ENCODE results near the gene DYNLL1. TPM values are rescaled to one million over a fixed set of nuclear protein-coding genes. Genes with fewer than 3 reads are reported as not detected.

Gene DYNLL1
- total RNA-seq = 290 and 327 TPM in 2 replicates

DNA sequence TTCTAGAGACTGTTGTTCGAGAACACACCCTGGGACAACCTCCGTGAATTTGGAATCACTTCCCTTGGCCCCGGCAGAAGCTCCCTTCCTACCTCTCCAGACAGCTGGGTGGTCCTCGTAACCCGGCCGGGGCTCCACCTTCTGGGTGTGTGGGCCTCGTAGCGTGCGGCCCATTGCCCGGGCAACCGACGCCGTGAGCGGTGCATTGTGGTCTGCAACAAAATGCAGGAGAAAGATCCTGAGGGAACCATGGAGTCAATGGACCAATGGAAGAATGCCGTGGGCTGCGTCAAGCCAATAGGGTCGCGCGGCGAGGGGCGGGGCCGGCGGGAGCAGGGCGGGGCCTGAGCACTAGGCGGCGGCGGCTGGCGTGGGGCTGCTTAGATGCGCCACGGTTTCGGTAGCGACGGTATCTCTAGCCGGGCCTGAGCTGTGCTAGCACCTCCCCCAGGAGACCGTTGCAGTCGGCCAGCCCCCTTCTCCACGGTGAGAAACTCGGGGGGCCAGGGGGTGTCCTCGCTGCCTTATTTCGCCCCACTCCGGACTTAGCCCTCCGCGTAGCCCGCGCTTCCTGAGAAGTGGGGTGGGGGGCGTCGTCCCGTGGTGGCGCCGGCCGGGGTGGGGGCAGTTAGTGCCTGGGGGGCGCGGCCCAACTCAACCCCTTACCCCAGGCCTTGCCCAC, at the start of gene DYNLL1:
Gene DYNLL1, plus strand, starts transcription at position 383 of the 682 bp plus-strand sequence. CDS start 309 bp downstream, outside the sequence.

DNA sequence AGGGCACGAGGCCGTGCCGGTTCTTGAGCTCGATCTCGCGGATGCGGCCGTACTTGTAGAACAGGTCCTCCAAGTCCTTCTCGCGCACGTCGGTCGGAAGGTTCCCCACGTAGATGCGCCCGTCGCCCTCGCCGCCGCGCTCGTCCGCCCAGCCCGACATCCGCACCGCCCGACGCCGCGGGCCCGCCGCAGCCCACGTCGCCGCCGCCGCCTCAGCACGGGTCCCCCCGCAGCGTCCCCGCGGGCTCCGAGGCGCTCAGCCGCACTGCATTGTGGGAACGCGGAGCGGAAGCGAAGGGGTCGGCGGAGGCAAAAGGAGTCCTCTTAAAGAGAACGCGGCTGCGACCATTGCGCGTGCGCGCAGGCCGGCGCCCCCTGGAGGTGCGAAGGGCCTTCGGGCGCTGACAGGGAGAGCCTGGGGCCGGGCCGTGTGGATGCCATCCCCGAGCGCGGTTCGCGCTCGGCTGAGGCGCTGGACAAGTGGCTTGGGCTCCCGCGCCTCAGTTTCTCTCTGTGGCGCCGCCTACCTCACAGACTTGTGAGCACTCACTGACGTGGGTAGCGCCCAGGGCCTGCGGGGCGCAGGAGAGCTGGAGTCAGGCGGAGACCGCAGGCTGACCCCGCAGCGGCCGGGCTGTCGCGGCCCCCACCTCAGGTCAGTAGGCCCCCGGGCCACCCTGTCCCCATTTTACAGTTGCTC, 26.3 kb upstream of the DYNLL1 start, which contains the start of gene SRSF9:
Gene SRSF9, minus strand, starts transcription at position 299 of the 700 bp plus-strand sequence. Its CDS starts 139 bp downstream, at position 160.

DNA sequence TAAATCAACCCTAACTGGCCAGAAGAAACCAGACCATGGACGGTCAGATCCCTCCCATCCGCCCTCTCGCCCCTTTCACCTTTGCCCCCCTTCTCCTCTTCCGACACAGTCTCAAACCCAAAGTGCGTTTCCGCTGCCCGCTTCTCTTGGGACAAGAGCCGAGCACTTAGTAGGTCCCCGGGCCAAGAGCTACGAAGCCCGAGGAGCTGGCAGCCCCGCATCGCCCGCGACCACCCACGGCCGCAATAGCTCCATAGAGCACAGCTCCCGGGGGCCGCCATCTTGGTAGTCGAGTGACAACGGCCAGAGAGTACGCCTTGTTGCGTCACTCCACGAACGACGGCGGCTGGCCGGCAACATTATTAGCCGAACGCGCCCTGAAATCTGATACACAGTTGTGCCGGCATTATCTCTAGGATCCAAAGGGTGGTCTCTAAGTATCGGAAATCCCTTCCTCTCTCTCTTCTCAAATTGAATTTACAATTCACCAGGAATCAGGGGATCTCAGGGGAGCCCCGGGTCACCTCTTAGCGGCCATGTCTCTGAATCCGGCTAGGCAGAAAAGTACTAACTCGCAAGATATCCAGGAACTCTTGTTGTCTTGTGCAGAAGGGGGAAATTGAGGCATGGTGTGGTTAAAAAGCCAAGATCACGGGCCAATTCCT, 33.1 kb downstream of the DYNLL1 start, which contains the start of gene COQ5:
Gene COQ5, minus strand, starts transcription at position 298 of the 665 bp plus-strand sequence. Its CDS starts 17 bp downstream, at position 281.

DNA sequence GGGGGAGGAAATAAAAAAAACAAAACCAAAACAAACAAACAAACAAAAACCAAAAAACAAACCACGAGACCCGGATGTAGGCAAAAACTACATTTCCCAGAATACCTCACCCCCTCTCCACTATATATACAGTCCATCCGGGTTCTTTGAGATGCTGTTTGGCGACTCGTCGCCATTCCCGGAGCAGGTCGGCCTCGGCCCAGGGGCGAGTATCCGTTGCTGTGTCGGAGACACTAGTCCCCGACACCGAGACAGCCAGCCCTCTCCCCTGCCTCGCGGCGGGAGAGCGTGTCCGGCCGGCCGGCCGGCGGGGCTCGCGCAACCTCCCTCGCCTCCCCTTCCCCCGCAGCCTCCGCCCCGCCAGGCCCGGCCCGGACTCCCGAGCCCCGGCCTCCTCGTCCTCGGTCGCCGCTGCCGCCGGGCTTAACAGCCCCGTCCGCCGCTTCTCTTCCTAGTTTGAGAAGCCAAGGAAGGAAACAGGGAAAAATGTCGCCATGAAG, 38.3 kb downstream of the DYNLL1 start, which contains the start of gene RNF10:
Gene RNF10, plus strand, starts transcription at position 154 of the 500 bp plus-strand sequence. CDS start 456 bp downstream, outside the sequence.

Other genes with a start within 250 kb of the DYNLL1 start
- gene PXN, start 230.4 kb upstream of the DYNLL1 start, total RNA-seq = 129 and 139 TPM in 2 replicates
- gene RNU4-2, start 204.2 kb upstream of the DYNLL1 start, total RNA-seq = under 0.01 TPM in 1 of 2 replicates, not detected in the other
- under 0.01 TPM in 1 of 2 replicates, not detected in the other for gene RNU4-1, start 202.9 kb upstream of the DYNLL1 start, total RNA-seq
- under 0.01 and 0.35 TPM in 2 replicates for gene SIRT4, start 193.8 kb upstream of the DYNLL1 start, total RNA-seq
- gene PLA2G1B, start 168.3 kb upstream of the DYNLL1 start, total RNA-seq = not detected in 2 replicates
- not detected in 2 replicates for gene MSI1, start 126.9 kb upstream of the DYNLL1 start, total RNA-seq
- gene COX6A1, start 58.0 kb upstream of the DYNLL1 start, total RNA-seq = 499 and 694 TPM in 2 replicates
- 53.0 and 60.5 TPM in 2 replicates for gene TRIAP1, start 49.7 kb upstream of the DYNLL1 start, total RNA-seq
- 20.0 and 21.9 TPM in 2 replicates for gene GATC, start 49.7 kb upstream of the DYNLL1 start, total RNA-seq
- 98.9 and 117 TPM in 2 replicates for gene SRSF9, start 26.4 kb upstream of the DYNLL1 start, total RNA-seq
- gene COQ5, start 33.0 kb downstream of the DYNLL1 start, total RNA-seq = 25.4 and 33.5 TPM in 2 replicates
- 84.4 and 139 TPM in 2 replicates for gene RNF10, start 38.2 kb downstream of the DYNLL1 start, total RNA-seq
- 53.9 and 62.6 TPM in 2 replicates for gene POP5, start 85.3 kb downstream of the DYNLL1 start, total RNA-seq
- gene CABP1, start 144.5 kb downstream of the DYNLL1 start, total RNA-seq = not detected in 2 replicates
- 131 and 144 TPM in 2 replicates for gene MLEC, start 191.0 kb downstream of the DYNLL1 start, total RNA-seq
- gene UNC119B, start 214.3 kb downstream of the DYNLL1 start, total RNA-seq = 23.9 TPM in 2 replicates
- gene ACADS, start 229.7 kb downstream of the DYNLL1 start, total RNA-seq = 14.5 and 15.3 TPM in 2 replicates